Stimulated activated CD4-positive, alpha-beta T cell treated with anti-CD3 and anti-CD28 coated beads, TNF-alpha, amount 100 ng/mL, for 4 hours (primary cell): ENCODE data around the gene RCOR2.

Experiments
- DNase-seq, 3 experiments: peaks; one replicate each; pipeline ENCODE4 v3.0.0-alpha.2; 2020; ENCODE audit warnings: low read depth in 3 of 3

The RCOR2 gene

GRCh38 chr11:63907808-63908530 is 9.0 kb downstream of the RCOR2 start:
- DNase-seq, result no peak

GRCh38 chr11:63907063-63907462 is 9.9 kb downstream of the RCOR2 start:
- no peak for DNase-seq

- DNase-seq, result peak in 1 of 3 experiments; percentile 29
Measured at GRCh38 chr11:63906585-63906984, 10.4 kb downstream of the RCOR2 start.

DNA sequence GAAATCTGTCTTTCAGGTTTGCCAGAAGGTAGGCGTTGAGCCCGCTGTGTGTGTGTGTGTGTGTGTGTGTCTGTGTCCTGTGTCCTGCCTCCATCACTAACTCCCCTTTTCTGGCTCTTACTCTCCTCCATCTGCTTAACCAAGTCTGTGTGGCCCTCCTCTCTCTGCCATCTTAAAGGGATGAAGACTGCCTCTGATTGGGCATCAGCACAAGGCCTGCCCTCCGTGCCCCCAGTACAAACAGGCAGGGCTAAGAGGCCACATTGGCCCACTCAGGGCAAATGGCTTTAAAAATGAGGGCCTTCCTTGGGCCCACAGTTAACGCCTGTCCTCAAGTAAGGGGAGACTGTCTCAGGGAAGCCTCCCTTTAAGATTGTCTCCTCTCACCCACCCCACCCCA is 10.9 kb downstream of the RCOR2 start:
- no peak for DNase-seq

DNA sequence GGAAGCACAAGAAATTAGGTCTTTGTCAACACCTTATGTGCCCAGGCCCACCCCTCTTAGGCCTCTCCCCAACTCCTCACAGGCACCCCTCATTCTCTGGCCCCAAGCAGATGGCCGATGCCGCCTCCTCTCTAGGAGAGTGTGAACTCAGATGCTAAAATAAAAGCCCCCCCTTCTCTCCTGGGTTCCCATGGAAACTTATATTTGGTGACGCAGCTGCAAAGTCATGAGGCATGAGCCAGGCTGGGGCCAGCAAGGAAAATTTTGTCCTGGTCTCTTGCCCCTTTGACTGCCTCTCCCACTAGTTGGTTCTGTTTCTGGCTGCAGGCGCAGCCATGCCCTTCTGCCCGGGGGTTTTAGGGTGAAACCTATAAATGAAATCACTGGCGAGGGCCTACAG is 11.8 kb downstream of the RCOR2 start:
- no peak for DNase-seq

GRCh38 chr11:63904743-63905142 is 12.2 kb downstream of the RCOR2 start:
- no peak for DNase-seq

DNA sequence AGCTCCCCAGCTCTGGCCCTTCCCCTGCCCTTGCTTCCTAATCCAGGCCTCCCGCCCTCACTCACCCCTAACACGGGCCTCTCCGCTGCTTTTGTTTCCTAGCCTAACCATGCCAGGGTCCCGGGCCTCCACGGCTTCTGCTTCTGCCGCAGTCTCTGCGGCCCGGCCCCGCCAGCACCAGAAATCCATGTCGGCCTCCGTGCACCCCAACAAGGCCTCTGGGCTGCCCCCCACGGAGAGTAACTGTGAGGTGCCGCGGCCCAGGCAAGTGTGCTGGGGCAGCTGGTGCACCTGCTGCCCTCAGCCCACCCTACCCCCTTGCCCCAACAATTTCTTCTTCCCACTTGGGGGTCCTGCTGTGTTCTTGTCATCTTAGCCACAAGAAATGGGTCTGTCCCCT is 13.1 kb downstream of the RCOR2 start:
- DNase-seq, result no peak

- no peak for DNase-seq
Measured at GRCh38 chr11:63901660-63902059, 15.3 kb downstream of the RCOR2 start.

- no peak for DNase-seq
Measured at GRCh38 chr11:63897459-63898146, 19.4 kb downstream of the RCOR2 start.

DNA sequence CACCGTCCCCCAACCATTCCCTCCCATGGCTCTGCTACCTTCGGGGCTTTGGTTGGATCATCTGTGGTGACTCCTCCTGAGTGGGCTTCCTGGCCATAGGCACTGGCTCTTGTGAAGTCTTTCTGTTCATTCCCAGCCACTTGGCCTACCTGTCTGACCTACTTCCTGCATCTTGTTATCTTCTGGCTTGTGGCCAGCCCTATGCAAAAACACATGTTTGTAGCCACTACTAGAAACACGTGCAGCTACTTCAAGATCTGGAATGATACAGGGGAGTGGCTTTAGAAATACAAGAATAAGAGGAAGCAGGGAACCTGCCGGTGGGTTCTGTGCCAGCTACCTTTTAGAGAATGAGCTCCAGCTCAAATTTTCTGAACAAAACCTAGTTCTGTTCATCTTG is 20.9 kb downstream of the RCOR2 start:
- no peak for DNase-seq

- DNase-seq, result no peak
Measured at GRCh38 chr11:63893355-63893754, 23.6 kb downstream of the RCOR2 start.

- DNase-seq, result no peak
Measured at GRCh38 chr11:63892228-63892627, 24.7 kb downstream of the RCOR2 start.

DNA sequence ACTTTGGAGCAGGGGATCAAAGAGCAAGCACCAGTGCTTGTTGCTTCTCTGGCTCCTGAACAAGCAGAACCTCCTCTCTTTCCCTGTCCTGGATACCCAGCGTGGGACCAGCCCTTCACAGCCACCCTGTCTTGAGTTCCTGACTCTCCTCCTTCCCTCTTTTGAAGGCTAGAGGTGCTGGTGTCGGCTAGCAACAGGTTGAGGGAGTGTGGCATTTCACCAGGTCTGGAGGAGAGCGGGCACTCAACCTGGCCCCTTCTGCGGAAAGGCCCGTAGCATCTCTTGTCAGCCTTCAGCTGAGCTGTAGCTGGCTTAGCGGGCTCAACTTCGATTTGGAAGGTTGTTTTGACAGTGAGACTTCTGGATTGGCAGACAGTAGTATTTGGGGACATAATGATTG is 26.6 kb downstream of the RCOR2 start:
- DNase-seq, result no peak

DNA sequence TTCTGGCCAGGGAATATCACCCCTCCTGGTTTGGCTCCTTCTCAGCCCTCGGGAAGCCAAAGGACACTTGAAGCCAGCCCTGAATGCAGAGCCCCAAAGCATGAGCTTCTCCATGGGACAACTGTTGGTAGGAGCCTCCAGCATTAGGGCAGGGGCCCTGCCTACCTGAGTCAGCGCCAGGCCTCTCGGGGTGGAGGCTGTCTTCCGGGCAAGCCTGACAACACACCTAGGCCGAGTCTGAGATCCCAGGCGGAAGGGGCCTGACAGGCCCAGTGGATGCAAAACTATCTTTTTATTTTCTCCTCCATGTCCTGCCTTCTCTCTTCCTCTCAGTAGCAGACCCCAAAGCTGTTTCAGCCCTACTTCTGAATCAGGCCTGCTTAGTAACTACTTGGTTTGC is 27.6 kb downstream of the RCOR2 start:
- no peak for DNase-seq

GRCh38 chr11:63888170-63889086 is 28.5 kb downstream of the RCOR2 start:
- peak; percentile 28 to 41 (median 37) for DNase-seq

DNA sequence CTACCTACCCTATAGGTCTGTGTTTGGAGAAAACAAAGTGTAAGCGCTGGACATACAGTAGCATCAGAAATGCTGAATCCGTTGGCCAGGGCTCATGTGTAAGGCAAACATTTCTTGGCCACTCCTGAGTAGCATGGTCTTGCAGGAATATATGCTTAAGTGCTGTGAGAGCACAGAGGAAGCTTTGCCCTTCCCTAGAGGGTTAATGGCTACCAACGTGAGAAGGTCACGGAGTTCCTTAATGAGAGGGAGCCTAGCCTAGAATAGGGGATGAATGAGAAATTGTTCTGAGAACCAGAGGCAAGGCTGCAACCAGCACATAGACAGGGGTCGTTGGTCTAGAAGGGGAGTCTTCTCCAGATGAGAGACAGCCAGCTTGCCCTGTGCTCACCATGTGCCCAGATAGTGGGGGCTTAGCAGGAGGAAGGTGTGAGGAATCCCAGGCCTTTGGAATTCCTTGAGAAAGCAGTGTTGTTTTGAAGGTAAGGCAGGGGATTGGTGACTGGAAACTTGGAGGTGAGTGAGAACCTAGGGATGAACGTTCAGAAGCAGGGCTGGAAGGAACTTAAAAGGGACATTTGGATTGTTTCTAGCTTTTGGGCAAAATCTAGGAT is 29.5 kb downstream of the RCOR2 start:
- no peak for DNase-seq

DNA sequence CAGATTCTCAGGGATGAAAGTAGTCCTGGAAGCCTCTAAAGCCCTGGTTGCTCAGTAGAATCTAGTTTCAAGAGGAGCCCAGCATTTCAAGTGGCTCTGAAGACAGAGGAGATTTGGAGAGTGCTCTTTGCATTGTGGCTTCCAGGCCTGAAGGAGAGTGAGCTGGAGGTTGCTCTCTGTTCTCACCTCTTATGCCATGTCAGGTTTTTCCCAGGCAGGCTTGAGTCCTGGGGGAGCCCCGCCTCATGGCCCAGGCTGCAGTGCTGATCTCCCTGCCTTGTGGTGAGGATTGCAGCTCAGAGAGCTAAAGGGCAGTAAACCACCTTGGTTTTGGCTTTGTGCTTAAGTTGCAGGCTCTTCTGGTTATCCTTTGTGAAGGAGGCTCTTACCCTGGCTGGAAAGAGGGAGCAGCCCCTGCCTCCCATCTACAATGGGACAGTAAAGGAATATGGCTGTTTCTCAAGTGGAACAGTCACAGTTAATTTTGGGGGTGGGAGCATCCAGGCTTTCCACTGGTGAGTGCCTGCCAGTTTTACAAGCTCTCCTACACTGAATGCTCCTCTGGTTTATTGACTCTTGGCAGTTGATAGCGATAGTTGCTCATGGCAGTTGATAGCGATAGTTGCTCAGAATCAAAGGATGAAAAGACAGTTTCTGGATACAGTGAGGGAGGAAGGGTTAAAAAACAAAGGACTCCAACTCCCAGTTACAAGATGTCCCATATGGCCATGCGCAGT is 32.6 kb downstream of the RCOR2 start:
- no peak for DNase-seq

DNA sequence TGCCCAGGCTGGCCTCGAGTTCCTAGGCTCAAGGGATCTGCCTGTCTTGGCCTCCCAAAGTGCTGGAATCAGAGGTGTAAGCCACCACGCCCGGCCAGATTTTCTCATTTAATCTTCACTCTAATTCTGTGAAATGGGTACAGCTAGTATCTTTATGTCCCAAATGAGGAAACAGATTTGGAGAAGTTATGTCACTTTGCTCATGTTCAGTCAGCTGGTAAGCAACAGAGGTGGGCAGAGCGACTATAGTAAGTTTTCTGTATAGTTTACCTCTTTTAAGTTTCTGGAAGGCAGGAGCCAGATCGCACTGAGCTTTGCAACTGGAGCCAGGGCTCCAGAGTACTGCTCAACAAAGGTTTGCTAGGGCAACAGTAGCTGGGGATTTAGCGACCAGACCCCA is 33.2 kb downstream of the RCOR2 start:
- DNase-seq, result no peak

GRCh38 chr11:63882555-63883242 is 34.3 kb downstream of the RCOR2 start:
- DNase-seq, result no peak

DNA sequence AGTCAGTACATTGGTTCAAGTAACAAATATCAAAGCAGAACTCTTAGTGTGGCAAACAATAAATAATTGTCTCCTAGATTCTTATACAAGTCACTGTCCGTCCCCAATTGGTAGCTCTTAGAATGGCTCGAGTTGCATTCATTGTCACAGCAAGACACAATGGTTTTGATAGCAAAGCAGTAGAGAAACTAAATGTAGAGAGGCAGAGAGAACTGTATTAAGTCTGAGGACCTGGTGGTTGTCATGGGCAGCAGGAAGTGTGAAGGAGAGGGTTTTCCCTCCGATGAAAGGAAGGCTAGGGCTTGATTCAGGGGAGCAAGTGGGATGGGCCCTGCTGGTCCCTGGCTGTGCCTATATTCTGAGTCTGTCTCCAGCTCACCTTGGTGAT is 36.6 kb downstream of the RCOR2 start:
- no peak for DNase-seq
